ENCODE measurements around the gene TWSG1. TPM values are rescaled to one million over a fixed set of nuclear protein-coding genes. Genes with fewer than 3 reads are reported as not detected.

Gene TWSG1
- polyA plus RNA-seq, 3 donors = 1.6 to 5.5 (median 3.9) TPM

- H3K9me3 ChIP-seq (replicated peaks in 1 of 2; ENCODE audit: control insufficient read depth in 1 of 2, insufficient read depth in 1 of 2, low read length in 2 of 2) = no peaks in the 10 kb centered on the region
- H3K27ac ChIP-seq (ENCODE audit: low read depth in 1 of 2, low read length in 2 of 2) = no peak overlapping the region
- Mint-ChIP-seq H3K36me3 (peaks cover 0 to 3% of the 10 kb centered on the region in 2 donors), H3K4me3 (no peak overlapping the region), H3K4me1 (no peaks in the 10 kb centered on the region), H3K27ac (no peak overlapping the region), H3K9me3 (peaks cover 0 to 18% (median 3%) of the 10 kb centered on the region in 7 donors), H3K27me3 (ENCODE audit: low read depth in 3 of 3) (peaks cover 0 to under 1% (median 0%) of the 10 kb centered on the region in 3 donors)
- H3K4me2 ChIP-seq (replicated peaks; ENCODE audit: extremely low read depth, low read length, poor library complexity, severe bottlenecking) = no peak overlapping the region
- 100% methylated on average over 1 of the region's 4 CpGs for WGBS (ENCODE audit: insufficient coverage)
- H3K27me3 ChIP-seq (ENCODE audit: control insufficient read depth in 2 of 2, insufficient read depth in 2 of 2, low read length in 2 of 2) = no peaks in the 10 kb centered on the region
- no peak overlapping the region for H3K4me3 ChIP-seq (replicated peaks in 1 of 3; ENCODE audit: low read depth in 2 of 3, low read length in 3 of 3)
- intact Hi-C loops (cut with micrococcal nuclease) = no loop called here
- H2AFZ ChIP-seq (ENCODE audit: insufficient read depth, low read depth, low read length, poor library complexity, severe bottlenecking) = no peak overlapping the region
- H3K79me2 ChIP-seq (ENCODE audit: insufficient read depth, low read length) = no peaks in the 10 kb centered on the region
- H3K36me3 ChIP-seq (replicated peaks in 1 of 2; ENCODE audit: control insufficient read depth in 1 of 2, insufficient read depth in 2 of 2, low read length in 2 of 2) = no peaks in the 10 kb centered on the region
- no peaks in the 10 kb centered on the region for H4K20me1 ChIP-seq (ENCODE audit: insufficient read depth, low read length)
- H3K4me1 ChIP-seq (ENCODE audit: control insufficient read depth in 1 of 2, insufficient read depth in 2 of 2, low read length in 2 of 2) = no peaks in the 10 kb centered on the region
- DNase-seq = no peak
- no peak for TF ChIP-seq CTCF (IDR thresholded peaks at IDR 0.05)
- no peak overlapping the region for H3K9ac ChIP-seq (ENCODE audit: insufficient read depth, low read length, poor library complexity, severe bottlenecking)
Observed at GRCh38 chr18:9380621-9381395, 46.2 kb downstream of the TWSG1 start.

- no peak overlapping the region for H3K4me2 ChIP-seq (replicated peaks; ENCODE audit: extremely low read depth, low read length, poor library complexity, severe bottlenecking)
- peaks cover 2 to 14% of the 10 kb centered on the region in 2 donors for H3K36me3 Mint-ChIP-seq
- no peak overlapping the region for H3K4me3 Mint-ChIP-seq
- no peak overlapping the region for H3K4me3 ChIP-seq (replicated peaks in 1 of 3; ENCODE audit: low read depth in 2 of 3, low read length in 3 of 3)
- H3K79me2 ChIP-seq (ENCODE audit: insufficient read depth, low read length) = no peaks in the 10 kb centered on the region
- H3K27me3 ChIP-seq (ENCODE audit: control insufficient read depth in 2 of 2, insufficient read depth in 2 of 2, low read length in 2 of 2) = no peaks in the 10 kb centered on the region
- H3K27ac ChIP-seq (ENCODE audit: low read depth in 1 of 2, low read length in 2 of 2) = no peak overlapping the region
- H3K9ac ChIP-seq (ENCODE audit: insufficient read depth, low read length, poor library complexity, severe bottlenecking) = no peak overlapping the region
- no peaks in the 10 kb centered on the region for H4K20me1 ChIP-seq (ENCODE audit: insufficient read depth, low read length)
- H3K4me1 Mint-ChIP-seq = peaks cover 6% of the 10 kb centered on the region
- WGBS (ENCODE audit: insufficient coverage) = no CpG with 5 or more reads among the region's 1 CpG
- no peaks in the 10 kb centered on the region for H3K36me3 ChIP-seq (replicated peaks in 1 of 2; ENCODE audit: control insufficient read depth in 1 of 2, insufficient read depth in 2 of 2, low read length in 2 of 2)
- intact Hi-C loops (cut with micrococcal nuclease) = no loop called here
- peaks cover 6 to 10% of the 10 kb centered on the region in 2 donors for H3K9me3 ChIP-seq (replicated peaks in 1 of 2; ENCODE audit: control insufficient read depth in 1 of 2, insufficient read depth in 1 of 2, low read length in 2 of 2)
- no peak for TF ChIP-seq CTCF (IDR thresholded peaks at IDR 0.05)
- H3K27me3 Mint-ChIP-seq (ENCODE audit: low read depth in 3 of 3) = peaks cover 0 to 2% (median 0%) of the 10 kb centered on the region in 3 donors
- no peak overlapping the region for H3K27ac Mint-ChIP-seq
- peaks cover 2 to 15% (median 9%) of the 10 kb centered on the region in 7 donors for H3K9me3 Mint-ChIP-seq
- H3K4me1 ChIP-seq (ENCODE audit: control insufficient read depth in 1 of 2, insufficient read depth in 2 of 2, low read length in 2 of 2) = no peaks in the 10 kb centered on the region
- H2AFZ ChIP-seq (ENCODE audit: insufficient read depth, low read depth, low read length, poor library complexity, severe bottlenecking) = no peak overlapping the region
- no peak for DNase-seq
Observed at GRCh38 chr18:9386879-9387278, 52.3 kb downstream of the TWSG1 start.

Measured in CD14-positive monocyte (primary cell).